GM12891 (cell line): Measurements from ENCODE around the gene SMYD4.

ENCODE experiments used
- POLR2A ChIP-seq: IDR thresholded peaks from 2 replicates; pipeline ENCODE4 v1.6.1; 2011; ENCODE audit warnings: low read depth, low read length, control low read depth
- POLR2AphosphoS5 ChIP-seq: IDR thresholded peaks from 2 replicates; pipeline ENCODE4 v1.6.1; 2011; ENCODE audit warnings: low read depth, low read length, control low read depth
- POU2F2 ChIP-seq: IDR thresholded peaks from 2 replicates; pipeline ENCODE4 v1.6.1; 2011; ENCODE audit warnings: low read depth, mild to moderate bottlenecking, control low read depth, low read length, moderate library complexity

GRCh38 chr17:1732241-1732832 lies 97.4 kb downstream of the SMYD4 start:
- TF ChIP-seq POLR2A (no peak), POU2F2 (no peak), POLR2AphosphoS5 (no peak)
